B cell (primary cell): Measurements from ENCODE around the gene ITGAE. TPM values are rescaled to one million over a fixed set of nuclear protein-coding genes. Genes with fewer than 3 reads are reported as not detected.

Source experiments
- ATAC-seq: fragments of 200-7000 bp; cut with Tn5 transposase; one replicate; pipeline ENCODE4 v1.10.0; 2021; ENCODE audit warnings: low read depth, mild to moderate bottlenecking, moderate number of reproducible peaks, moderate library complexity
- CTCF ChIA-PET: fragments of 350-600 bp; sonication (Branson Sonifier 250); formaldehyde crosslinking; loops from one replicate; lab custom pipeline; 2021; ENCODE audit warnings: antibody characterized with exemption, inconsistent platforms; lab: Charles Lee
- POLR2A ChIA-PET: fragments of 350-600 bp; sonication (Branson Sonifier 250); formaldehyde crosslinking; loops from one replicate; lab custom pipeline; 2021; ENCODE audit warnings: antibody characterized with exemption; lab: Charles Lee
- DNase-seq: peaks from one replicate; pipeline ENCODE4 v3.0.0; 2013
- H2AFZ ChIP-seq: 2 replicates; pipeline ENCODE4 v1.6.1; 2012; ENCODE audit warnings: mild to moderate bottlenecking, low read depth, low read length; ENCODE audit not compliant: insufficient read depth, poor library complexity, severe bottlenecking
- H3K27ac ChIP-seq, 2 donors: 1 replicate in 1 of 2; 2 replicates in 1 of 2; pipeline ENCODE4 v1.5.1; 2012 to 2013; ENCODE audit warnings: low read length in 2 of 2, mild to moderate bottlenecking in 2 of 2, moderate library complexity in 1 of 2
- H3K27me3 ChIP-seq, 4 experiments: fragments of 200-600 bp in 1 of 4; sonication (generic) in 1 of 4; replicated peaks in 1 of 4; 1 replicate in 2 of 4; 2 replicates in 2 of 4; pipeline versions ENCODE4 v1.6.1 to v1.7.0; 2013 to 2016; ENCODE audit warnings: low read length in 3 of 4, mild to moderate bottlenecking in 2 of 4, mixed read lengths in 1 of 4, moderate library complexity in 1 of 4; ENCODE audit not compliant: insufficient read depth in 4 of 4, control insufficient read depth in 3 of 4; ENCODE audit errors: control extremely low read depth in 1 of 4
- H3K36me3 ChIP-seq, 2 experiments: replicated peaks in 1 of 2; 1 replicate in 1 of 2; 2 replicates in 1 of 2; pipeline versions ENCODE4 v1.6.1 to v1.7.1; 2013; ENCODE audit warnings: low read length in 1 of 2; ENCODE audit not compliant: insufficient read depth in 2 of 2, control insufficient read depth in 1 of 2; ENCODE audit errors: control extremely low read depth in 1 of 2, extremely low read depth in 1 of 2
- H3K4me1 ChIP-seq, 2 donors: fragments of 200-600 bp in 1 of 2; sonication (generic) in 1 of 2; 1 replicate in 1 of 2; 2 replicates in 1 of 2; pipeline versions ENCODE4 v1.5.1 to v1.6.1; 2013 to 2017; ENCODE audit warnings: low read length in 2 of 2; ENCODE audit not compliant: control insufficient read depth in 2 of 2, insufficient read depth in 2 of 2
- H3K4me2 ChIP-seq: replicated peaks from 2 replicates; pipeline ENCODE3; 2012; ENCODE audit warnings: mild to moderate bottlenecking, low read depth, low read length; ENCODE audit not compliant: poor library complexity, severe bottlenecking
- H3K4me3 ChIP-seq, 5 experiments: fragments of 200-600 bp in 1 of 5; sonication (generic) in 1 of 5; 1 replicate in 3 of 5; 2 replicates in 2 of 5; pipeline versions ENCODE4 v1.5.1 to v1.7.0; 2011 to 2016; ENCODE audit warnings: low read length in 4 of 5, mild to moderate bottlenecking in 4 of 5, low read depth in 2 of 5, control low read depth in 1 of 5, moderate library complexity in 1 of 5; ENCODE audit not compliant: insufficient read depth in 1 of 5; ENCODE audit errors: control extremely low read depth in 1 of 5, extremely low read depth in 1 of 5
- H3K79me2 ChIP-seq: fragments of 200-600 bp; sonication (generic); one replicate; pipeline ENCODE4 v1.6.0; 2016; ENCODE audit warnings: low read length; ENCODE audit not compliant: control insufficient read depth, insufficient read depth
- H3K9ac ChIP-seq: fragments of 200-600 bp; sonication (generic); 2 replicates; pipeline ENCODE4 v1.6.1; 2017; ENCODE audit warnings: mild to moderate bottlenecking, low read length, moderate library complexity
- H3K9me3 ChIP-seq, 3 donors: one replicate each; pipeline versions ENCODE4 v1.6.1 to v1.7.1; 2013; ENCODE audit warnings: low read length in 2 of 3; ENCODE audit not compliant: control insufficient read depth in 2 of 3, insufficient read depth in 1 of 3; ENCODE audit errors: control extremely low read depth in 1 of 3
- H4K20me1 ChIP-seq: 2 replicates; pipeline ENCODE4 v1.6.0; 2012; ENCODE audit warnings: mild to moderate bottlenecking, low read length; ENCODE audit not compliant: insufficient read depth, control insufficient read depth, poor library complexity, severe bottlenecking
- H3K27ac Mint-ChIP-seq: one replicate; pipeline ENCODE4 v1.8.0; 2021; ENCODE audit warnings: mixed read lengths
- H3K27me3 Mint-ChIP-seq: one replicate; pipeline ENCODE4 v1.8.0; 2021; ENCODE audit warnings: mixed read lengths
- H3K4me1 Mint-ChIP-seq: one replicate; pipeline ENCODE4 v1.8.0; 2021; ENCODE audit warnings: mixed read lengths
- H3K4me3 Mint-ChIP-seq: one replicate; pipeline ENCODE4 v1.8.0; 2021; ENCODE audit warnings: mixed read lengths
- H3K9me3 Mint-ChIP-seq: one replicate; pipeline ENCODE4 v1.8.0; 2022; ENCODE audit warnings: mixed read lengths; ENCODE audit not compliant: insufficient read depth
- EZH2 ChIP-seq: IDR thresholded peaks from 2 replicates; pipeline ENCODE4 v1.6.1; 2012; ENCODE audit warnings: borderline replicate concordance, low read depth, mild to moderate bottlenecking, moderate library complexity, low read length; ENCODE audit not compliant: insufficient read depth, poor library complexity, severe bottlenecking
- WGBS: methylation state at CpG from one replicate; pipeline ENCODE4 v1.1.5; 2013; ENCODE audit warnings: missing lambda C conversion rate; ENCODE audit not compliant: insufficient coverage; 5-methylcytosine and 5-hydroxymethylcytosine counted together
- intact Hi-C: fragments of 100-400 bp; cut with micrococcal nuclease; formaldehyde crosslinking; loops from one replicate; pipeline ENCODE4 v1.10.0; 2022
- polyA plus RNA-seq: library from polyadenylated mRNA; depleted of rRNA; stranded (reverse); fragments of >200 nt; gene quantifications from 2 replicates; pipeline ENCODE4 v1.2.3, GENCODE V29; 2012
- total RNA-seq, 2 donors: library from RNA; stranded (reverse); fragments of 120-200 nt in 1 of 2; gene quantifications; 1 replicate in 1 of 2; 2 replicates in 1 of 2; pipeline versions ENCODE4 v1.2.3 to v1.2.4, GENCODE V29; 2013 to 2022
- TF ChIP-seq, protein P1 (sequence below): fragments of 200-600 bp; IDR thresholded peaks from one replicate; pipeline ENCODE4 v1.8.0; 2022; ENCODE audit warnings: antibody characterized with exemption, mild to moderate bottlenecking

The ITGAE gene
- total and polyA plus RNA-seq, 2 donors (not counting 1 experiment from before 2014, with no cell fraction given): 48.2 to 95.6 TPM

DNA sequence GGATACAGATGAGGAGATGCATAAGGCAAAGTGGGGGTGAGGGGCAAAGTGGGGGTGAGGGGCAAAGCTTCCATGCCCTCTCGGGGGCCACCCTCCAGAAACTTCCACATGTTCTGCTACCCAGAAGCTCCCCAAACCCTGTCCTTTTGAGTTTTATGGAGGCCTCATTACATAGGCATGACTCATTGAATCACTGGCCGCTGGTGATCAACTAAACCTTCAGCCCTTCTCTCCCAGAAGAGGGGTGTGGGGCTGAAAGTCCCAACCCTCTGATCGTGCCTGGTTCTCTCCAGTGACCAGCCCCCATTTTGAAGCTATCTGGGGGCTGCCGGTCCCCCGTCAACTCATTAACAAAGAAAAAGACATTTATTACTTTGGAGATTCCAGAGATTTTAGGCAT is 27.5 kb downstream of the ITGAE start:
- no peak overlapping the region for H3K27ac Mint-ChIP-seq
- ChIA-PET CTCF (no interaction called here), POLR2A (interaction anchor here (0.5 to 0.6 kb wide), 2 partner anchors 32 to 35 kb away, joined by 5 to 8 read pairs; no protein-coding TSS in a partner anchor)
- Histone ChIP-seq H3K4me3 (no peak overlapping the region), H3K9ac (no peak overlapping the region), H3K4me1 (peaks cover 9 to 11% of the 10 kb centered on the region in 2 donors), H3K79me2 (no peaks in the 10 kb centered on the region), H4K20me1 (no peaks in the 10 kb centered on the region), H2AFZ (no peak overlapping the region), H3K9me3 (no peaks in the 10 kb centered on the region), H3K36me3 (no peaks in the 10 kb centered on the region), H3K4me2 (no peak overlapping the region), H3K27ac (no peak overlapping the region), H3K27me3 (no peaks in the 10 kb centered on the region)
- peaks cover 18% of the 10 kb centered on the region for H3K4me1 Mint-ChIP-seq
- ATAC-seq: no peak
- no peak for TF ChIP-seq EZH2
- TF ChIP-seq, protein P1, sequence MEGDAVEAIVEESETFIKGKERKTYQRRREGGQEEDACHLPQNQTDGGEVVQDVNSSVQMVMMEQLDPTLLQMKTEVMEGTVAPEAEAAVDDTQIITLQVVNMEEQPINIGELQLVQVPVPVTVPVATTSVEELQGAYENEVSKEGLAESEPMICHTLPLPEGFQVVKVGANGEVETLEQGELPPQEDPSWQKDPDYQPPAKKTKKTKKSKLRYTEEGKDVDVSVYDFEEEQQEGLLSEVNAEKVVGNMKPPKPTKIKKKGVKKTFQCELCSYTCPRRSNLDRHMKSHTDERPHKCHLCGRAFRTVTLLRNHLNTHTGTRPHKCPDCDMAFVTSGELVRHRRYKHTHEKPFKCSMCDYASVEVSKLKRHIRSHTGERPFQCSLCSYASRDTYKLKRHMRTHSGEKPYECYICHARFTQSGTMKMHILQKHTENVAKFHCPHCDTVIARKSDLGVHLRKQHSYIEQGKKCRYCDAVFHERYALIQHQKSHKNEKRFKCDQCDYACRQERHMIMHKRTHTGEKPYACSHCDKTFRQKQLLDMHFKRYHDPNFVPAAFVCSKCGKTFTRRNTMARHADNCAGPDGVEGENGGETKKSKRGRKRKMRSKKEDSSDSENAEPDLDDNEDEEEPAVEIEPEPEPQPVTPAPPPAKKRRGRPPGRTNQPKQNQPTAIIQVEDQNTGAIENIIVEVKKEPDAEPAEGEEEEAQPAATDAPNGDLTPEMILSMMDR: no peak
- intact Hi-C loops: no loop called here
- no peaks in the 10 kb centered on the region for H3K27me3 Mint-ChIP-seq
- no CpG with 5 or more reads among the region's 5 CpGs for WGBS
- H3K9me3 Mint-ChIP-seq: no peaks in the 10 kb centered on the region
- H3K4me3 Mint-ChIP-seq: no peak overlapping the region
- DNase-seq: no peak

- no peak overlapping the region for H3K4me2 ChIP-seq
- no peak overlapping the region for H3K27ac Mint-ChIP-seq
- 79% methylated on average over 7 of the region's 12 CpGs for WGBS
- H3K27me3 ChIP-seq: no peaks in the 10 kb centered on the region
- H3K4me1 ChIP-seq: peaks cover 9 to 11% of the 10 kb centered on the region in 2 donors
- H3K9ac ChIP-seq: no peak overlapping the region
- no peaks in the 10 kb centered on the region for H4K20me1 ChIP-seq
- POLR2A ChIA-PET: no interaction called here
- no peaks in the 10 kb centered on the region for H3K9me3 ChIP-seq
- TF ChIP-seq, protein P1: no peak
- no peak for TF ChIP-seq EZH2
- intact Hi-C loops: no loop called here
- H3K4me3 Mint-ChIP-seq: no peak overlapping the region
- no peaks in the 10 kb centered on the region for H3K36me3 ChIP-seq
- H3K79me2 ChIP-seq: no peaks in the 10 kb centered on the region
- no peak overlapping the region for H3K4me3 ChIP-seq
- H2AFZ ChIP-seq: no peak overlapping the region
- CTCF ChIA-PET: interaction anchor here (0.7 to 4.1 kb wide), 2 partner anchors 35 to 55 kb away, joined by 3 to 25 read pairs; no protein-coding TSS in a partner anchor
- no peak for DNase-seq
- ATAC-seq: no peak
- no peaks in the 10 kb centered on the region for H3K9me3 Mint-ChIP-seq
- H3K27me3 Mint-ChIP-seq: no peaks in the 10 kb centered on the region
- H3K27ac ChIP-seq: no peak overlapping the region
- H3K4me1 Mint-ChIP-seq: peaks cover 18% of the 10 kb centered on the region
These were observed 28.2 kb downstream of the ITGAE start for GRCh38 chr17:3772764-3773163.
